ENCODE data around the gene NFIA. TPM values are rescaled to one million over a fixed set of nuclear protein-coding genes. Genes with fewer than 3 reads are reported as not detected.
A peak's percentile ranks its signal among the peaks of the same experiment; 100 is the strongest.

The NFIA gene
- polyA plus RNA-seq, 3 donors, result 1.4 to 5.3 (median 2.4) TPM

- Histone ChIP-seq H3K4me3 (replicated peaks in 1 of 3; ENCODE audit: low read depth in 2 of 3, low read length in 3 of 3) (no peak overlapping the region), H3K9ac (ENCODE audit: insufficient read depth, low read length, poor library complexity, severe bottlenecking) (no peak overlapping the region), H4K20me1 (ENCODE audit: insufficient read depth, low read length) (no peaks in the 10 kb centered on the region), H3K9me3 (replicated peaks in 1 of 2; ENCODE audit: control insufficient read depth in 1 of 2, insufficient read depth in 1 of 2, low read length in 2 of 2) (no peaks in the 10 kb centered on the region), H3K4me2 (replicated peaks; ENCODE audit: extremely low read depth, low read length, poor library complexity, severe bottlenecking) (no peak overlapping the region), H3K36me3 (replicated peaks in 1 of 2; ENCODE audit: control insufficient read depth in 1 of 2, insufficient read depth in 2 of 2, low read length in 2 of 2) (no peaks in the 10 kb centered on the region), H3K27me3 (ENCODE audit: control insufficient read depth in 2 of 2, insufficient read depth in 2 of 2, low read length in 2 of 2) (no peaks in the 10 kb centered on the region), H3K4me1 (ENCODE audit: control insufficient read depth in 1 of 2, insufficient read depth in 2 of 2, low read length in 2 of 2) (peaks cover 5 to 13% of the 10 kb centered on the region in 2 donors), H3K27ac (ENCODE audit: low read depth in 1 of 2, low read length in 2 of 2) (no peak overlapping the region), H3K79me2 (ENCODE audit: insufficient read depth, low read length) (no peaks in the 10 kb centered on the region), H2AFZ (ENCODE audit: insufficient read depth, low read depth, low read length, poor library complexity, severe bottlenecking) (no peak overlapping the region)
- peaks cover 2 to 4% of the 10 kb centered on the region in 2 donors for H3K36me3 Mint-ChIP-seq
- no peak overlapping the region for H3K27ac Mint-ChIP-seq
- peaks cover 0 to 6% (median 0%) of the 10 kb centered on the region in 3 donors for H3K27me3 Mint-ChIP-seq (ENCODE audit: low read depth in 3 of 3)
- DNase-seq, result no peak
- H3K4me3 Mint-ChIP-seq, result no peak overlapping the region
- H3K9me3 Mint-ChIP-seq, result no peaks in the 10 kb centered on the region
- intact Hi-C loops (cut with micrococcal nuclease), result no loop called here
- peaks cover 14% of the 10 kb centered on the region for H3K4me1 Mint-ChIP-seq
- no peak for TF ChIP-seq CTCF (IDR thresholded peaks at IDR 0.05)
Measured at GRCh38 chr1:61152469-61153105, 70.2 kb downstream of the NFIA start.

GRCh38 chr1:61156576-61157467 lies 74.5 kb downstream of the NFIA start:
- no peak overlapping the region for H3K9ac ChIP-seq (ENCODE audit: insufficient read depth, low read length, poor library complexity, severe bottlenecking)
- no peaks in the 10 kb centered on the region for H3K9me3 Mint-ChIP-seq

More at GRCh38 chr1:61156576-61157467, 74.5 kb downstream of the NFIA start:
- H3K4me1 ChIP-seq (ENCODE audit: control insufficient read depth in 1 of 2, insufficient read depth in 2 of 2, low read length in 2 of 2), result peaks cover 13 to 35% of the 10 kb centered on the region in 2 donors
- no peaks in the 10 kb centered on the region for H3K9me3 ChIP-seq (replicated peaks in 1 of 2; ENCODE audit: control insufficient read depth in 1 of 2, insufficient read depth in 1 of 2, low read length in 2 of 2)
- no peak for DNase-seq
- peak overlapping the region; percentile 20 for H3K4me2 ChIP-seq (replicated peaks; ENCODE audit: extremely low read depth, low read length, poor library complexity, severe bottlenecking)
- intact Hi-C loops (cut with micrococcal nuclease), result no loop called here
- no peaks in the 10 kb centered on the region for H4K20me1 ChIP-seq (ENCODE audit: insufficient read depth, low read length)
- no peaks in the 10 kb centered on the region for H3K79me2 ChIP-seq (ENCODE audit: insufficient read depth, low read length)
- H3K27me3 Mint-ChIP-seq (ENCODE audit: low read depth in 3 of 3), result peaks cover 0 to 4% (median 2%) of the 10 kb centered on the region in 3 donors
- no peak overlapping the region for H3K27ac ChIP-seq (ENCODE audit: low read depth in 1 of 2, low read length in 2 of 2)
- WGBS (ENCODE audit: insufficient coverage), result no CpG with 5 or more reads among the region's 4 CpGs
- H3K27me3 ChIP-seq (ENCODE audit: control insufficient read depth in 2 of 2, insufficient read depth in 2 of 2, low read length in 2 of 2), result no peaks in the 10 kb centered on the region
- peaks cover 5% of the 10 kb centered on the region in 2 donors for H3K36me3 Mint-ChIP-seq
- no peak overlapping the region for H2AFZ ChIP-seq (ENCODE audit: insufficient read depth, low read depth, low read length, poor library complexity, severe bottlenecking)
- no peaks in the 10 kb centered on the region for H3K36me3 ChIP-seq (replicated peaks in 1 of 2; ENCODE audit: control insufficient read depth in 1 of 2, insufficient read depth in 2 of 2, low read length in 2 of 2)
- peak overlapping the region in 1 of 3 experiments; percentile 4 for H3K4me3 ChIP-seq (replicated peaks in 1 of 3; ENCODE audit: low read depth in 2 of 3, low read length in 3 of 3)
- H3K27ac Mint-ChIP-seq, result peak overlapping the region in 1 of 7 donors; percentile 44
- H3K4me3 Mint-ChIP-seq, result peak overlapping the region in 1 of 2 donors; percentile 7
- H3K4me1 Mint-ChIP-seq, result peaks cover 30% of the 10 kb centered on the region
- no peak for TF ChIP-seq CTCF (IDR thresholded peaks at IDR 0.05)
